ENCODE measurements around the gene ACSF3.

Gene ACSF3

DNA sequence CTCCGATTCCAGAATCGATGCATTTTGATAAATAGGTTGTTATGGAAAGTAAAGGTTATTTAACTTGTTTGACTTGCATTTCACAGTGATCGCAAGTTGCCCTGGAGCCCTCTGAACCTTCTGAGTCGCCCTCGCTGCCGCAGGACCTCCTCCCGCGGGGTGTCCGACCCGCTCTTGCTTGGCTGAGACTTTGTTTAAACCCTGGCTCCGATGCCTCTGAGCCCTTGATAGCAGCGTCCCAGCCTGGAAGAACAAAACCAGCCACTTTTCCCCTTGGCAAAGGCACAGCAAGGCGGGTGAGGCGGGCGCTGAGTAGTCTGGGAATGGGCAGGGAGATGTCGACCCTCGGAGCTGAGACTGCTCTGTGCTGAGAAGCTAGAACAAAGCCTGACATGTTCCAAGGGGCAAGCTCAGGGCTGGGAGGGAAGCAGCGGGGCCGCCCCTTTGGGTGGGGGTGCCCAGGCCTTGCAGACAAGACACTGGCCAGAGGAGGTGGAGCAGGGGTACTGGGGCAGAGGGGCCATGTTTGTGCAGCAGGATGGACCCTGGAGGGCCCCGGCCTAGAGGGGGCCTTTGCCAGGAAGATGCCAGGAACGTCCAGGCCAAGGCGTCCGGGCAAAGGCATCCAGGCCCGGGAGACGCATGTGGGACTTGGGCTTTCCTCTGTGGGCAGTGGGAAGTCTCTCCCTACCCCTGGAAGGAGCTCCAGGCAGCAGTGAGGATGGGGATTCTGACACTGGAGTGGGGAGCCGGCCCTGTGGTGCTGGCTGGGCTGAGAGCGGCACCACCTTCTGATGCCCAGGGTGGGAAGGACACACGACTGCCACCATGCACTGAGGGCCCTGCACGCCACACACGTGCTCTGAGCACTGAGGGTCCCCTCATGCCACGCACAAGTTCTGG lies 47.6 kb downstream of the ACSF3 start:
- Histone ChIP-seq H3K9ac (ENCODE audit: low read length in 2 of 2) (no peak overlapping the region), H3K4me3 (ENCODE audit: low read length in 2 of 2) (no peak overlapping the region), H3K9me3 (ENCODE audit: control insufficient read depth in 2 of 2, low read length in 2 of 2) (no peaks in the 10 kb centered on the region), H3K27me3 (ENCODE audit: control insufficient read depth in 1 of 2, insufficient read depth in 2 of 2, low read length in 2 of 2) (no peaks in the 10 kb centered on the region), H3K4me1 (ENCODE audit: control insufficient read depth, insufficient read depth, low read length) (no peaks in the 10 kb centered on the region), H3K36me3 (ENCODE audit: control insufficient read depth in 2 of 2, insufficient read depth in 2 of 2, low read length in 2 of 2) (peaks cover 11 to 27% of the 10 kb centered on the region in 2 donors), H3K27ac (ENCODE audit: low read length) (no peak overlapping the region)

DNA sequence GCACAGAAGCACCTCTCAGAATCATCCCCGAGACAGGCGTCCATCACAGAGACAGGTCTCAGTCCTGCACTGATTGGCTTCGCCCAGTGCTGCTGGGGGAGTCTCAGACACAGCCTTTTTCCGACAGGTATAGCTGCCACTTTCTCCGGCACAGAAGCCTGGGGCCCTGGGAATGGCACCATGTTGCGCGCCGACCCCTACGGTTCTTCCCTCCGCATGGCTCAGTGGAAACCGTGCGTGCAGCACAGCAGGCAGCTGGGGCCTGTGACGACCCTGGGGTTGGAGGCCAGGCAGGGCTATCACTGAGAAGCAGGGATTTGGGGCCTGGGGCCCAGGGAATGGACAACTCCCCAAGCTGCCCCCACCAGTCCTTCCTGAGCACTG lies 48.2 kb downstream of the ACSF3 start:
- no peaks in the 10 kb centered on the region for H3K27me3 ChIP-seq (ENCODE audit: control insufficient read depth in 1 of 2, insufficient read depth in 2 of 2, low read length in 2 of 2)
- H3K9me3 ChIP-seq (ENCODE audit: control insufficient read depth in 2 of 2, low read length in 2 of 2): no peaks in the 10 kb centered on the region
- no peak overlapping the region for H3K4me3 ChIP-seq (ENCODE audit: low read length in 2 of 2)
- no peak overlapping the region for H3K27ac ChIP-seq (ENCODE audit: low read length)
- peaks cover 16 to 24% of the 10 kb centered on the region in 2 donors for H3K36me3 ChIP-seq (ENCODE audit: control insufficient read depth in 2 of 2, insufficient read depth in 2 of 2, low read length in 2 of 2)
- no peaks in the 10 kb centered on the region for H3K4me1 ChIP-seq (ENCODE audit: control insufficient read depth, insufficient read depth, low read length)
- H3K9ac ChIP-seq (ENCODE audit: low read length in 2 of 2): no peak overlapping the region

DNA sequence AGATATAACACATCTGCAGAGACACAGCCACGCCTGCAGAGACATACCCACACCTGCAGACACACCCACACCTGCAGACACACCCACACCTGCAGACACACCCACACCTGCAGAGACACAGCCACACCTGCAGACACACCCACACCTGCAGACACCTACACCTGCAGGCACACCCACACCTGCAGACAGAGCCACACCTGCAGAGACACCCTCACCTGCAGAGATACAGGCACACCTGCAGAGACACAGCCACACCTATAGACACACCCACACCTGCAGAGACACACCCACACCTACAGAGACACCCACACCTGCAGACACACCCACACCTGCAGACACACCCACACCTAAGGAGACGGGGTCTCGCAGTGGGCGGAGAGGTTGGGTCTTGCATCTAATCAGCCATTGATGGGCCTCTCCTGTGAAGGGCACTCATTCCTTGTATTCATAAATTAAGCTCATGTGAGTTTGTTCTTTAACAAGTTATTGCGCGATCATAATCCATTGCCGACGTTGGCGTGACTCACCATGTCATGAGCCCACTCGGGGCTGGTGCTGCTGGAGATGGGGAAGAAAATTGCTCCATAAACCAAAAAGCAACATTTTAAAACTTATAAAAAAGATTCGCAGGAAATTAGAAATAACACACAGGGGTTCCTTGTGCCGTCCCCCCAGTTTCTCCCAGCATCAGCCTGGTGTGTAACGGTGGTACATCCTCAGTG lies 49.0 kb downstream of the ACSF3 start:
- peaks cover 16 to 24% of the 10 kb centered on the region in 2 donors for H3K36me3 ChIP-seq (ENCODE audit: control insufficient read depth in 2 of 2, insufficient read depth in 2 of 2, low read length in 2 of 2)
- H3K27ac ChIP-seq (ENCODE audit: low read length): no peak overlapping the region
- no peaks in the 10 kb centered on the region for H3K4me1 ChIP-seq (ENCODE audit: control insufficient read depth, insufficient read depth, low read length)
- no peak overlapping the region for H3K4me3 ChIP-seq (ENCODE audit: low read length in 2 of 2)
- no peak overlapping the region for H3K9ac ChIP-seq (ENCODE audit: low read length in 2 of 2)
- no peaks in the 10 kb centered on the region for H3K9me3 ChIP-seq (ENCODE audit: control insufficient read depth in 2 of 2, low read length in 2 of 2)
- H3K27me3 ChIP-seq (ENCODE audit: control insufficient read depth in 1 of 2, insufficient read depth in 2 of 2, low read length in 2 of 2): no peaks in the 10 kb centered on the region

DNA sequence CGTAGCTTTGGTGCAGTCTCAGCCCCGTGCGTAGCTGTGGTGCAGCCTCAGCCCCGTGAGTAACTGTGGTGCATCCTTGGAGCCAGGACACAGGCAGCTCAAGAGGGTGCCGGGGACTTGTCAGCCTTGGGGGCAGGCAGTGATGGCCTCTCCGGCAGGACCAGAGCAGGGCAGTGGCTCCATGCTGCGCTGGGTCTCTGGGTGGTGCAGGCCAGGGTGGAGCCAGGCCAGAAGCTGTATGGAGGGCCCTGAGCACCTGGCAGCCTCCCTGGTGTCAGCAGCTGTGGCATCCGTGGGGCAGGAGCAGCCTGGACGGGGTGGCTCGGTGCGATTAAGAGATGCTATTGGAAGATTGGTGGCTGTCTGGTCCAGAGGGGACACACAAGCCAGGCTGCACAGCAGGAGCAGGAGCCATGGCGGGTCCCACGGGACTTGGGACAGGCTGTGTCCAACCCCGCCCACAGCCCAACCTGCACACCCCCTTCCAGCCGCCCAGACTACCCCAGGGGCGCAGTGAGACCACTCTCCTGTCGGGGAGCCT lies 49.6 kb downstream of the ACSF3 start:
- Histone ChIP-seq H3K9ac (ENCODE audit: low read length in 2 of 2) (no peak overlapping the region), H3K4me3 (ENCODE audit: low read length in 2 of 2) (no peak overlapping the region), H3K9me3 (ENCODE audit: control insufficient read depth in 2 of 2, low read length in 2 of 2) (no peaks in the 10 kb centered on the region), H3K36me3 (ENCODE audit: control insufficient read depth in 2 of 2, insufficient read depth in 2 of 2, low read length in 2 of 2) (peaks cover 16 to 24% of the 10 kb centered on the region in 2 donors), H3K27ac (ENCODE audit: low read length) (no peak overlapping the region), H3K27me3 (ENCODE audit: control insufficient read depth in 1 of 2, insufficient read depth in 2 of 2, low read length in 2 of 2) (no peaks in the 10 kb centered on the region), H3K4me1 (ENCODE audit: control insufficient read depth, insufficient read depth, low read length) (no peaks in the 10 kb centered on the region)

DNA sequence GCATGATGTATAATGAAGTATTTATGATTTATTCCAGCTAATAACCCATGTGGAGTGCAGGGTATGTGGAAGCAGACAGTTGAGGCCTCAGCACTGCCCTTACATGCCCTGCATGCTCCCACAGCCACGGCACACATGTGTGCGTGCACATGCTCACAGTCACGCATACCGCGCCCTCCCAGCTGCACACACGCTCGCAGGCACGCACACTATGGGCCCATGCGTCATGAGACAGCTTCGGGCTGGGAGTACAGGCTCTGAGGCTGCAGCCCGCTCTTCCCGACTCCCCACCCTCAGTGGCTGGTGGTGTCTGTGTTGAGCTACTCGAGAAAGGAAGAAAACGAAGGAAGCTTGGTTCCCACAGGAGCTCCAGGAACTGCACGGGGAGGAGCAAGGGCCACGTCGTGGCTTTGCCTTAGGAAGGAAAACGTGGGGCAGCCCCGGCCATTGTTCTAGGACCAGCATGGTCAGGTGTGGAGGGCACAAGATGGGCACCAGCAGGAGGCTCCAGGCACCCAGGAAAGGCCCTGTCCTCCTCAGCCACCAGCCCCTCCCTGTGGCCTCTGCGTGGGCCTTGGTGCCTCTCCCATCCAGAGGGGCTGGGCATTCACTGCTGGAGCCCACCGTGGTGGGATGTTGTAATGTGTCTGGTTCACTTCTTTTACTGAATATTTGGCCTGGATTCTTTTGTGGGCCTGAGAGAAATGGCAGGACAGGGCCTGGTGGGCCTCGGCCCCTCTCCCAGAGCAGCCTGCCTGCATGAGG lies 50.4 kb downstream of the ACSF3 start:
- Histone ChIP-seq H3K9ac (ENCODE audit: low read length in 2 of 2) (no peak overlapping the region), H3K27ac (ENCODE audit: low read length) (no peak overlapping the region), H3K9me3 (ENCODE audit: control insufficient read depth in 2 of 2, low read length in 2 of 2) (no peaks in the 10 kb centered on the region), H3K27me3 (ENCODE audit: control insufficient read depth in 1 of 2, insufficient read depth in 2 of 2, low read length in 2 of 2) (no peaks in the 10 kb centered on the region), H3K4me1 (ENCODE audit: control insufficient read depth, insufficient read depth, low read length) (no peaks in the 10 kb centered on the region), H3K36me3 (ENCODE audit: control insufficient read depth in 2 of 2, insufficient read depth in 2 of 2, low read length in 2 of 2) (peaks cover 16 to 30% of the 10 kb centered on the region in 2 donors), H3K4me3 (ENCODE audit: low read length in 2 of 2) (no peak overlapping the region)

DNA sequence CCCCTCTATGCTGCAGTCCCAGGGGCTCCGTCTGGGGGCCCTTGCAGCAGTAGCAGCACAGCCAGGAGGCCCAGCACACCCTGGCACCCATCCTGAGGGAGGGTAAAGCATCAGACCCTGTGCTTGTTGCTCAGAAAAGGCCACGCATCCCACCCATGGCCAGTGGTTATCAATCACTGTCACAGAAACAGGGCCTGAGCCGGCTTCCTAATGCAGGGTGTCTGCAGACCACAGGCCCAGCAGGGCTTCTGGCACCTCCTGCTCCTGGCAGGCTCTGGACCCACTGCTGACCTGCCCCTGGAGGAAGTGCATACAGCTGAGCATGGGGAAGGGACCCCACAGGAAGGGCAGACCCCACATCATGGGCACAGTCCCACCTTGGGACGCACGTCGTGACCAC lies 51.0 kb downstream of the ACSF3 start:
- Histone ChIP-seq H3K4me1 (ENCODE audit: control insufficient read depth, insufficient read depth, low read length) (no peaks in the 10 kb centered on the region), H3K4me3 (ENCODE audit: low read length in 2 of 2) (no peak overlapping the region), H3K9me3 (ENCODE audit: control insufficient read depth in 2 of 2, low read length in 2 of 2) (no peaks in the 10 kb centered on the region), H3K36me3 (ENCODE audit: control insufficient read depth in 2 of 2, insufficient read depth in 2 of 2, low read length in 2 of 2) (peaks cover 16 to 33% of the 10 kb centered on the region in 2 donors), H3K9ac (ENCODE audit: low read length in 2 of 2) (no peak overlapping the region), H3K27ac (ENCODE audit: low read length) (no peak overlapping the region), H3K27me3 (ENCODE audit: control insufficient read depth in 1 of 2, insufficient read depth in 2 of 2, low read length in 2 of 2) (no peaks in the 10 kb centered on the region)

DNA sequence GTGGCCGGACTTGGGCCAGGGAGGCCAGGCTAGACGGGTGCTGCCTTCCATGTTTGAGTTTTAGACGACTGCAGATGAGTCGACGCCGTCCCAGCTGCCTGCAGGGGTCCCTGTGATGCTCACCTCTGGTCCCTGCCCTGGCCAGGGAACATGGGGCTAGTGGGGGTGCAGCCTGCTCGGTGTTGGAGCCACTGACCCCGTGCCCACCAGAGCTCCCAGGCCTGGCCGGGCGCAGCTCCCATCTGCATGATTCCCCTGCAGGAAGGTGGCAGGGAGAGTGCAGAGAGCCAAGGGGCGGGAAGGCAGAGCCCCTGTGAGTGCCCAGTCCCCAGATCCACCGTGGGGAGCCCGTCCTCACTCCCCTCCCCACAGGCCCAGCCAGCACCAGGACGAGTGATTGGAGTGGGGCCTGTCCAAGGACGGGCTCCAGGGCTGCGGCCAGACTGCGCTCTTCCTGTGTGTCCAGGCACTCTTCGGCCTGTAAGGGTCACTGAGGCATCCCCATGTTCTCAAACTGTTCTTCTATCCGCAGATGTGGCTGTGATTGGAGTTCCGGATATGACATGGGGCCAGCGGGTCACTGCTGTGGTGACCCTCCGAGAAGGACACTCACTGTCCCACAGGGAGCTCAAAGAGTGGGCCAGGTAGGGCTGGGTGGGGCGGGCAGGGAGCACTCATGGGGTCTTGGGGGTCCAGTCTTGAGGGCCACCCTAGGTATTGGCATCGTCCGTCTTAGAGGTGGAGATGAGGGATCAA lies 51.9 kb downstream of the ACSF3 start:
- Histone ChIP-seq H3K27ac (ENCODE audit: low read length) (no peak overlapping the region), H3K36me3 (ENCODE audit: control insufficient read depth in 2 of 2, insufficient read depth in 2 of 2, low read length in 2 of 2) (peaks cover 16 to 34% of the 10 kb centered on the region in 2 donors), H3K4me1 (ENCODE audit: control insufficient read depth, insufficient read depth, low read length) (no peaks in the 10 kb centered on the region), H3K27me3 (ENCODE audit: control insufficient read depth in 1 of 2, insufficient read depth in 2 of 2, low read length in 2 of 2) (no peaks in the 10 kb centered on the region), H3K4me3 (ENCODE audit: low read length in 2 of 2) (no peak overlapping the region), H3K9me3 (ENCODE audit: control insufficient read depth in 2 of 2, low read length in 2 of 2) (no peaks in the 10 kb centered on the region), H3K9ac (ENCODE audit: low read length in 2 of 2) (no peak overlapping the region)

DNA sequence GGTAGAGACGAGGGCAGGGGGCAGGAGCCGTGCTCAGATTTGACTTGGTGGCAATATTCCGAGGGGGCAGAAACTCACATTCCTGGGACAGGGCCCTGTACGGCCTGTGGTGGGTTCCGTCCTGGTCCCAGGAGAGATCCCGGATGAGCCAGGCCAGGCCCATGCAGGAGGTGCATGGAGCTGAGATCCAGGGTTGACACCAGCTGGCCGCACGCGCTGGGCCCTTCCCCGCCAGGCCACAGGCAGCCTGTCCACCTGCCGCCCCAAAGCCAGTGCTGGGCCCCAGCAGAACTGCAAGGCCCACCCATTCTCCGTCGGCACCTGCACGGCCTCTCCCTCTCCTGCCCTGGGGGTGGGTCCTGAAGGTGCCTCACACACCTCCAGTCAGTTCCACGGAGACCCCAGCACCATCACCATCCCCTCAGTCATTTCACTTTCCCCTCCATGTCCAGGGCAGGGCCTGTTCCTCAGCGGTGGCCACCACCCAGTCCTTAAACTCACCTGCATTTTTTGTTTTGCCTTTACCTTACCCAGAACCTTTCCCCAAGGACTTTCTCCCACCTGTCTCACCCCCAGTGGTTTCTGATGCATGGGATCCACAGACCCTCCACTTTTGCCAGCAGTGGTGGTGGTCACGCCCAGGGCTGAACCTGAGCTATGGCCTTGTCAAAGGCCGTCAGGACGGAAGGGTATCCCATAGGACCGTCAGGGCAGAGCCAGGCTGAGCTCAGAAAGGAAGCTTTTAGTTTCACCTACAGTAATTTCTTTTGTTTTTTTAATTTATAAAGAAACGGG lies 52.8 kb downstream of the ACSF3 start:
- H3K27me3 ChIP-seq (ENCODE audit: control insufficient read depth in 1 of 2, insufficient read depth in 2 of 2, low read length in 2 of 2): no peaks in the 10 kb centered on the region
- H3K9ac ChIP-seq (ENCODE audit: low read length in 2 of 2): no peak overlapping the region
- H3K27ac ChIP-seq (ENCODE audit: low read length): no peak overlapping the region
- H3K36me3 ChIP-seq (ENCODE audit: control insufficient read depth in 2 of 2, insufficient read depth in 2 of 2, low read length in 2 of 2): peaks cover 16 to 30% of the 10 kb centered on the region in 2 donors
- no peak overlapping the region for H3K4me3 ChIP-seq (ENCODE audit: low read length in 2 of 2)
- no peaks in the 10 kb centered on the region for H3K9me3 ChIP-seq (ENCODE audit: control insufficient read depth in 2 of 2, low read length in 2 of 2)
- no peaks in the 10 kb centered on the region for H3K4me1 ChIP-seq (ENCODE audit: control insufficient read depth, insufficient read depth, low read length)

DNA sequence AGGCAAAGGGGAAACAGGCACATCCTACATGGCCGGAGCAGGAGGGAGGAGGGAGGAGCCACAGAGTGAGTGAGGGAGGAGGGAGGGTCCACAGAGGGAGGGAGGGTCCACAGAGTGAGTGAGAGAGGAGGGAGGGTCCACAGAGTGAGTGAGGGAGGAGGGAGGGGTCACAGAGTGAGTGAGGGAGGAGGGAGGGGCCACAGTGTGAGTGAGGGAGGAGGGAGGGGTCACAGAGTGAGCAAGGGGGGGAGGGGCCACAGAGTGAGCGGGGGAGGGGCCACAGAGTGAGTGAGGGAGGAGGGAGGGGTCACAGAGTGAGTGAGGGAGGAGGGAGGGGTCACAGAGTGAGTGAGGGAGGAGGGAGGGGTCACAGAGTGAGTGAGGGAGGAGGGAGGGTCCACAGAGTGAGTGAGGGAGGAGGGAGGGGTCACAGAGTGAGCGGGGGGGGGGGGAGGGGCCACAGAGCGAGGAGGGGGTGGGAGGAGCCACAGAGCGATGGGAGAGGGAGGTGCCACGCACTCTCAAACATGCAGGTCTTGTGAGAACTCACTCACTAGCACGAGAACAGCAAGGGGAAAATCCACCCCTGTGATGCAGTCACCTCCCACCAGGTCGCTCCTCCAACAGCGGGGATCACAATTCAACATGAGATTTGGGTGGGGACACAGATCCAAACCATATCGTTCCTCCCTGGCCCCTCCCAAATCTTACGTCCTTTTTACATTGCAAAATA lies 53.6 kb downstream of the ACSF3 start:
- no peaks in the 10 kb centered on the region for H3K9me3 ChIP-seq (ENCODE audit: control insufficient read depth in 2 of 2, low read length in 2 of 2)
- H3K4me1 ChIP-seq (ENCODE audit: control insufficient read depth, insufficient read depth, low read length): no peaks in the 10 kb centered on the region
- no peak overlapping the region for H3K9ac ChIP-seq (ENCODE audit: low read length in 2 of 2)
- no peaks in the 10 kb centered on the region for H3K27me3 ChIP-seq (ENCODE audit: control insufficient read depth in 1 of 2, insufficient read depth in 2 of 2, low read length in 2 of 2)
- H3K36me3 ChIP-seq (ENCODE audit: control insufficient read depth in 2 of 2, insufficient read depth in 2 of 2, low read length in 2 of 2): peaks cover 12 to 24% of the 10 kb centered on the region in 2 donors
- H3K27ac ChIP-seq (ENCODE audit: low read length): no peak overlapping the region
- H3K4me3 ChIP-seq (ENCODE audit: low read length in 2 of 2): no peak overlapping the region

Measured in stomach smooth muscle (tissue), 2 donors.